ENCODE measurements around the gene ATG9B. TPM values are rescaled to one million over a fixed set of nuclear protein-coding genes. Genes with fewer than 3 reads are reported as not detected.

ATG9B gene
- total and polyA plus RNA-seq, 2 of the 13 experiments (the other 11 are each of a cell fraction or from before 2014, with no cell fraction given), result 0.24 TPM; not detected in 1

- TF ChIP-seq, protein P1, sequence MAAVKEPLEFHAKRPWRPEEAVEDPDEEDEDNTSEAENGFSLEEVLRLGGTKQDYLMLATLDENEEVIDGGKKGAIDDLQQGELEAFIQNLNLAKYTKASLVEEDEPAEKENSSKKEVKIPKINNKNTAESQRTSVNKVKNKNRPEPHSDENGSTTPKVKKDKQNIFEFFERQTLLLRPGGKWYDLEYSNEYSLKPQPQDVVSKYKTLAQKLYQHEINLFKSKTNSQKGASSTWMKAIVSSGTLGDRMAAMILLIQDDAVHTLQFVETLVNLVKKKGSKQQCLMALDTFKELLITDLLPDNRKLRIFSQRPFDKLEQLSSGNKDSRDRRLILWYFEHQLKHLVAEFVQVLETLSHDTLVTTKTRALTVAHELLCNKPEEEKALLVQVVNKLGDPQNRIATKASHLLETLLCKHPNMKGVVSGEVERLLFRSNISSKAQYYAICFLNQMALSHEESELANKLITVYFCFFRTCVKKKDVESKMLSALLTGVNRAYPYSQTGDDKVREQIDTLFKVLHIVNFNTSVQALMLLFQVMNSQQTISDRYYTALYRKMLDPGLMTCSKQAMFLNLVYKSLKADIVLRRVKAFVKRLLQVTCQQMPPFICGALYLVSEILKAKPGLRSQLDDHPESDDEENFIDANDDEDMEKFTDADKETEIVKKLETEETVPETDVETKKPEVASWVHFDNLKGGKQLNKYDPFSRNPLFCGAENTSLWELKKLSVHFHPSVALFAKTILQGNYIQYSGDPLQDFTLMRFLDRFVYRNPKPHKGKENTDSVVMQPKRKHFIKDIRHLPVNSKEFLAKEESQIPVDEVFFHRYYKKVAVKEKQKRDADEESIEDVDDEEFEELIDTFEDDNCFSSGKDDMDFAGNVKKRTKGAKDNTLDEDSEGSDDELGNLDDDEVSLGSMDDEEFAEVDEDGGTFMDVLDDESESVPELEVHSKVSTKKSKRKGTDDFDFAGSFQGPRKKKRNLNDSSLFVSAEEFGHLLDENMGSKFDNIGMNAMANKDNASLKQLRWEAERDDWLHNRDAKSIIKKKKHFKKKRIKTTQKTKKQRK (IDR thresholded peaks at IDR 0.05; ENCODE audit: low read length), result no peak
- TF ChIP-seq RARG (CRISPR knock-in tag; IDR thresholded peaks at IDR 0.05; ENCODE audit: low read depth) (no peak), CHD2 (IDR thresholded peaks at IDR 0.05; ENCODE audit: low read depth, low read length) (no peak; the same call in 1 of the 2 replicates), SATB2 (CRISPR knock-in tag; IDR thresholded peaks at IDR 0.05) (no peak), ZNF704 (CRISPR knock-in tag; IDR thresholded peaks at IDR 0.05; ENCODE audit: borderline replicate concordance) (0 out of 2 replicates have a peak, but pooled peaks have one; percentile 36), PHB2 (IDR thresholded peaks at IDR 0.05; ENCODE audit: partially characterized antibody) (no peak), NFYB (CRISPR knock-in tag; IDR thresholded peaks at IDR 0.05) (peak; percentile 61; the same call in 1 of the 2 replicates), UBTF (CRISPR knock-in tag; IDR thresholded peaks at IDR 0.05) (peak; percentile 40), SETDB1 (CRISPR knock-in tag; IDR thresholded peaks at IDR 0.05; ENCODE audit: borderline replicate concordance) (no peak), ZSCAN20 (CRISPR knock-in tag; IDR thresholded peaks at IDR 0.05; ENCODE audit: borderline replicate concordance) (no peak), HDAC6 (IDR thresholded peaks at IDR 0.05; ENCODE audit: low read depth, low read length) (no peak), TAF15 (IDR thresholded peaks at IDR 0.05; ENCODE audit: low read depth, low read length, poor library complexity, severe bottlenecking) (no peak), NR2F1 (CRISPR knock-in tag; IDR thresholded peaks at IDR 0.05) (0 out of 4 replicates have a peak, but pooled peaks of 1 of the 2 experiments have one; percentile 4), TFDP1 (CRISPR knock-in tag; IDR thresholded peaks at IDR 0.05; ENCODE audit: borderline replicate concordance) (no peak), EZH2 (conservative IDR thresholded peaks at IDR 0.05; ENCODE audit: low read depth, low read length) (no peak)
- TF ChIP-seq, protein P2, sequence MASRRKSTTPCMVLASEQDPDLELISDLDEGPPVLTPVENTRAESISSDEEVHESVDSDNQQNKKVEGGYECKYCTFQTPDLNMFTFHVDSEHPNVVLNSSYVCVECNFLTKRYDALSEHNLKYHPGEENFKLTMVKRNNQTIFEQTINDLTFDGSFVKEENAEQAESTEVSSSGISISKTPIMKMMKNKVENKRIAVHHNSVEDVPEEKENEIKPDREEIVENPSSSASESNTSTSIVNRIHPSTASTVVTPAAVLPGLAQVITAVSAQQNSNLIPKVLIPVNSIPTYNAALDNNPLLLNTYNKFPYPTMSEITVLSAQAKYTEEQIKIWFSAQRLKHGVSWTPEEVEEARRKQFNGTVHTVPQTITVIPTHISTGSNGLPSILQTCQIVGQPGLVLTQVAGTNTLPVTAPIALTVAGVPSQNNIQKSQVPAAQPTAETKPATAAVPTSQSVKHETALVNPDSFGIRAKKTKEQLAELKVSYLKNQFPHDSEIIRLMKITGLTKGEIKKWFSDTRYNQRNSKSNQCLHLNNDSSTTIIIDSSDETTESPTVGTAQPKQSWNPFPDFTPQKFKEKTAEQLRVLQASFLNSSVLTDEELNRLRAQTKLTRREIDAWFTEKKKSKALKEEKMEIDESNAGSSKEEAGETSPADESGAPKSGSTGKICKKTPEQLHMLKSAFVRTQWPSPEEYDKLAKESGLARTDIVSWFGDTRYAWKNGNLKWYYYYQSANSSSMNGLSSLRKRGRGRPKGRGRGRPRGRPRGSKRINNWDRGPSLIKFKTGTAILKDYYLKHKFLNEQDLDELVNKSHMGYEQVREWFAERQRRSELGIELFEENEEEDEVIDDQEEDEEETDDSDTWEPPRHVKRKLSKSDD (CRISPR knock-in tag; IDR thresholded peaks at IDR 0.05; ENCODE audit: low read depth), result peak; percentile 19; the same call in 1 of the 2 replicates
These were observed 38.3 kb upstream of the ATG9B start (continued) for GRCh38 chr7:151062399-151063211.
